Gastrocnemius medialis (tissue), 4 donors: Measurements from ENCODE around the gene MAD1L1. TPM values are rescaled to one million over a fixed set of nuclear protein-coding genes. Genes with fewer than 3 reads are reported as not detected.

Experiments used
- ATAC-seq, 2 donors: fragments of 150-250 bp; one replicate each; pipeline ENCODE4 v1.9.1; 2016
- DNase-seq, 2 donors: peaks; one replicate each; pipeline ENCODE4 v3.0.0-alpha.2; 2019
- H3K27ac ChIP-seq, 4 donors: fragments of 200-600 bp; sonication (generic); 1 replicate in 1 of 4; 2 replicates in 3 of 4; pipeline ENCODE4 v1.5.1; 2016 to 2018; ENCODE audit warnings: mild to moderate bottlenecking in 2 of 4, moderate library complexity in 1 of 4
- H3K27me3 ChIP-seq, 3 donors: fragments of 200-600 bp; sonication (generic) in 2 of 3; 1 replicate in 1 of 3; 2 replicates in 2 of 3; pipeline versions ENCODE4 v1.5.1 to v1.6.0; 2016 to 2019; ENCODE audit warnings: mild to moderate bottlenecking in 1 of 3, moderate library complexity in 1 of 3
- H3K36me3 ChIP-seq, 2 donors: fragments of 200-600 bp; sonication (generic) in 1 of 2; one replicate each; pipeline ENCODE4 v1.5.1; 2017 to 2018
- H3K4me1 ChIP-seq, 2 donors: fragments of 200-600 bp; sonication (generic) in 1 of 2; one replicate each; pipeline ENCODE4 v1.5.1; 2016 to 2017; ENCODE audit warnings: mild to moderate bottlenecking in 2 of 2
- H3K4me3 ChIP-seq, 4 donors: fragments of 200-600 bp; sonication (generic) in 3 of 4; 1 replicate in 1 of 4; 2 replicates in 3 of 4; pipeline ENCODE4 v1.5.1; 2016 to 2019; ENCODE audit warnings: mild to moderate bottlenecking in 2 of 4
- H3K9me3 ChIP-seq, 3 donors: fragments of 200-600 bp; sonication (generic) in 2 of 3; 1 replicate in 1 of 3; 2 replicates in 2 of 3; pipeline ENCODE4 v1.5.1; 2016 to 2019
- CTCF ChIP-seq, 5 experiments: fragments of 450-650 bp in 3 of 5; fragments of 200-600 bp in 2 of 5; sonication (generic) in 2 of 5; IDR thresholded peaks in 4 of 5; conservative IDR thresholded peaks in 1 of 5; 1 replicate in 4 of 5; 2 replicates in 1 of 5; pipeline ENCODE4 v1.5.1; 2016 to 2019; ENCODE audit warnings: antibody characterized with exemption in 5 of 5, mild to moderate bottlenecking in 3 of 5, moderate library complexity in 3 of 5
- POLR2A ChIP-seq, 2 donors: fragments of 450-650 bp; IDR thresholded peaks; one replicate each; pipeline ENCODE4 v1.6.1; 2017; ENCODE audit warnings: antibody characterized with exemption in 2 of 2, mild to moderate bottlenecking in 2 of 2, moderate library complexity in 2 of 2
- in situ Hi-C, 4 donors: fragments of 200-750 bp; cut with MboI; loops; one replicate each; pipeline versions ENCODE4 v1.15.0 to v1.8.0; 2017; ENCODE audit warnings: low sequenced_read_pairs in 4 of 4
- intact Hi-C: fragments of 100-400 bp; cut with DNase I; formaldehyde crosslinking; loops from one replicate; pipeline ENCODE4 v1.15.1; 2023; ENCODE audit warnings: low total_unique reads
- total RNA-seq, 4 donors: library from RNA; depleted of rRNA; stranded (reverse); fragments of >200 nt; gene quantifications; one replicate each; pipeline versions ENCODE4 v1.1.0 to v1.2.3, GENCODE V29; 2016

MAD1L1 gene
- total RNA-seq, 4 donors from 2014 or later, result 19.7 to 32.4 (median 22.7) TPM

- in situ Hi-C loops, result no loop called here
- H3K4me1 ChIP-seq, result no peaks in the 10 kb centered on the region
- no peaks in the 10 kb centered on the region for H3K9me3 ChIP-seq
- intact Hi-C loops, result no loop called here
- H3K27ac ChIP-seq, result no peak overlapping the region
- TF ChIP-seq CTCF (IDR thresholded peaks at IDR 0.05 in 4 of 5, conservative IDR thresholded peaks at IDR 0.05 in 1 of 5), result no peak
- TF ChIP-seq POLR2A (IDR thresholded peaks at IDR 0.05), result no peak
- no peaks in the 10 kb centered on the region for H3K27me3 ChIP-seq
- no peak for DNase-seq
- H3K36me3 ChIP-seq, result no peaks in the 10 kb centered on the region
- ATAC-seq, result no peak
- H3K4me3 ChIP-seq, result no peak overlapping the region
These were observed 251.4 kb downstream of the MAD1L1 start for GRCh38 chr7:1981201-1981877.

DNA sequence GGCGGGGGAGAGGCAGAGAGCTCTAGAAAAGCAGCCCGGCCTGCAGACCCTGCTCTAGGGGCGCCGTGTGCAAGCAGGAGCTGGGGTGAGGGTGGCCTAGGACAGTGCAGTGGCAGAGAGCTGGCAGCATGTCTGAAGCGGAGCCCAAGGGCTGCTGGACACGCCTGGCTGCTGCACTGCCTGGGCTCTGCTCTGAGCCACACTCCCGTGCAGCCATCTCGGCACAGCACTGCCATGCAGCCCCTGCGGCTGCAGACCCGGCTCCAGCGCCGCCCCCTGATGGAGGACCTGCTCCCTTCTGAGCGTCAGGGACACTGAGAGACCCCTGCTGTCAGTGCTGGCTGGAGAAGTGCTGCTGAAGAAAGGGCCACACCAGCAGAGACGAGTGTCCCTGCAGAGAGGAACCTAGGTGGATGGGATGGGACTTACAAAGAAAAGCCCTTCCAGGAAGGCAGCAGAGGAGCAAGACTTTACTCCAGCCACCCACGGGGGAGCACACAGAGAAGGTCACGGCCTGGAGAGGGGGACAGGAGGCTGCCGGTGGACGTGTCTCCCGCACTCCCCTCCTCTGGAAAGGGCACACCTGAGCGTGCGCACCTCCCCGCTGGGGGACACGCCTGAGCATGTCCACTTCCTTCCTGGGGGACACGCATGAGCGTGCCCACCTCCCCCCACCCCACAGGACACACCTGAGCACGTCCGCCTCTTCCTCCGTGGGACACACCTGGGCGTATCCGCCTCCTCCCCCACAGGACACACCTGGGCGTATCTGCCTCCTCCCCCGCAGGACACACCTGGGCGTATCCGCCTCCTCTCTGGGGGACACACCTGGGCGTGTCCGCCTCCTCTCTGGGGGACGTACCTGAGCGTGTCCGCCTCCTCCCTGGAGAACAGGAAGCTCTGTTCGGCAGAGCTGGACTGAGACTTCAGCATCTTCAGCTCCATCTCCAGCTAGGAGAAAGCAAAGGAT is 252.9 kb downstream of the MAD1L1 start:
- H3K4me1 ChIP-seq, result no peaks in the 10 kb centered on the region
- intact Hi-C loops (no loop called here), in situ Hi-C loops (no loop called here)
- no peaks in the 10 kb centered on the region for H3K36me3 ChIP-seq
- H3K9me3 ChIP-seq, result no peaks in the 10 kb centered on the region
- no peak overlapping the region for H3K27ac ChIP-seq
- no peak for DNase-seq
- ATAC-seq, result no peak
- H3K27me3 ChIP-seq, result no peaks in the 10 kb centered on the region
- H3K4me3 ChIP-seq, result no peak overlapping the region
- TF ChIP-seq POLR2A (IDR thresholded peaks at IDR 0.05) (no peak), CTCF (IDR thresholded peaks at IDR 0.05 in 4 of 5, conservative IDR thresholded peaks at IDR 0.05 in 1 of 5) (no peak)

DNA sequence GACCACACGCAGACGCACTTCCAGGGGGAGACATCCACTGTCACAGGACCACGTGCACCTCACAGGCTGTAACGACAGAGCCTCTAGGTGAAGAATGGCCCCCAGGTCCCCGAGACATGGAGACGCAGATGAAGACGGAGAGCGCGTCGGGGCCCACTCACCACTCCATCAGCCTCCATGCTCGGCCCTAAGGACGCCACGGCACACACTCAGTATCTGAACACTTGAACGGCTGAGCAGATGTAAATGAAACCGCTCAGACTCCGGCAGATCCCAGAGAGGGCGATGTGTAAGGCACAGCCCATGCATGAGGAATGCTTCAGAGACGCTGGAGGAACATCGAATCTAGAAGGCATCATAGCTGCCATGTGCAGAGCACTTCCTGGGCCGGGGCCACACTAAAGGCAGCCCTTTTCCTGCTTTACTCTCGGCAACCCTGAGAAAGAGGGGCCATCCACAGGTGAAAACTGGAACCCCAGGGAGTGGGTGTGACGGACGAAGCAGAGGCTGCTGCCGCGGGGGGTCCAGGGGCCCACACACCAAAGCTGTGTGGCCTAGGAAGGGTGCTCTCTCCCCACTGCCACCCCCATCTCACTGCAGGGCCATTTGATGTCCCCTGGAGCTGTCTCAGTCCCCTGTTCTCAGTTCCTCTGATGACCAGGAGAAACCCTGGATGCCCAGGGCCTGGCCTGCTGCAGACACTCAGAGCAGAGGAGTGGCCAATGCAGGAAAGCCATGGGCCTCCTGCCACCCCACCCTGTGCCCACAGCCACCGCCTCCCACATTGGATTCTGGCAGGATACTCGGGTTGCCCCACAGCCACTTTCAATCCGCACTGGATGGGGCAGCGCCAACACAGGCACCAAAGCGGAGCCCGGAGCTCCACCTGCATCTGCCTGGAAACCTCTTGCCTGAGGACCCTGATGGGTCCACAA is 253.8 kb downstream of the MAD1L1 start:
- Histone ChIP-seq H3K27me3 (no peaks in the 10 kb centered on the region), H3K27ac (no peak overlapping the region), H3K36me3 (no peaks in the 10 kb centered on the region), H3K9me3 (no peaks in the 10 kb centered on the region), H3K4me1 (no peaks in the 10 kb centered on the region), H3K4me3 (no peak overlapping the region)
- in situ Hi-C loops (no loop called here), intact Hi-C loops (no loop called here)
- no peak for DNase-seq
- no peak for ATAC-seq
- TF ChIP-seq POLR2A (IDR thresholded peaks at IDR 0.05) (no peak), CTCF (IDR thresholded peaks at IDR 0.05 in 4 of 5, conservative IDR thresholded peaks at IDR 0.05 in 1 of 5) (no peak)

GRCh38 chr7:1977876-1978441 is 254.8 kb downstream of the MAD1L1 start:
- H3K4me1 ChIP-seq, result no peaks in the 10 kb centered on the region
- no peak overlapping the region for H3K4me3 ChIP-seq
- ATAC-seq, result no peak
- TF ChIP-seq POLR2A (IDR thresholded peaks at IDR 0.05) (no peak), CTCF (IDR thresholded peaks at IDR 0.05 in 4 of 5, conservative IDR thresholded peaks at IDR 0.05 in 1 of 5) (no peak)
- H3K27me3 ChIP-seq, result no peaks in the 10 kb centered on the region
- no peak overlapping the region for H3K27ac ChIP-seq
- no peak for DNase-seq
- in situ Hi-C loops, result no loop called here
- H3K36me3 ChIP-seq, result no peaks in the 10 kb centered on the region
- intact Hi-C loops, result no loop called here
- H3K9me3 ChIP-seq, result no peaks in the 10 kb centered on the region
